Measurements from ENCODE around the gene VMAC.

Gene VMAC

DNA sequence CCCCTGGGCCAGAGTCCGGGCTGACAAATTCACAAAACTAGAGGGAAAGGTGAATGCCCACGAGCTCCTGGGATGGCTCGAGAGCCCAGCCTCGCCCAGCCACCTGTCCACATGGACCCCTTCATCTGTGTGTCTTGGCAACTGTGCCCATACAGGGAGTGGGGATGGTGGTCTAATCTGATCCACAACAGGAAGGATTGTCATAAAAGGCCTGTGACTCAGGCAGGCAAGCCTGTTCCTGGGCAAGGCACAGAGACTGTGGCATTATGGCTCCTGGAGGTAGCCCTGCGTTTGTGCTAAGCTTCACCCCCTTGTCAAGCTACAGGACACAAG, 29.4 kb downstream of the VMAC start:
- Histone ChIP-seq H3K4me3 (ENCODE audit: low read depth, low read length) (no peak overlapping the region), H3K9me3 (ENCODE audit: control insufficient read depth, insufficient read depth, low read length) (no peaks in the 10 kb centered on the region), H3K27ac (ENCODE audit: low read depth, low read length) (no peak overlapping the region), H3K4me1 (ENCODE audit: control insufficient read depth, insufficient read depth, low read length) (no peaks in the 10 kb centered on the region), H3K27me3 (ENCODE audit: control insufficient read depth, insufficient read depth, low read length) (no peaks in the 10 kb centered on the region), H3K9ac (ENCODE audit: low read depth, low read length) (no peak overlapping the region), H3K36me3 (ENCODE audit: control insufficient read depth, insufficient read depth, low read length) (peaks cover 67% of the 10 kb centered on the region)

- Histone ChIP-seq H3K9ac (ENCODE audit: low read depth, low read length) (no peak overlapping the region), H3K36me3 (ENCODE audit: control insufficient read depth, insufficient read depth, low read length) (peaks cover 63% of the 10 kb centered on the region)
Measured at GRCh38 chr19:5934774-5935472, 30.3 kb downstream of the VMAC start.

GRCh38 chr19:5935473-5936291, 31.0 kb downstream of the VMAC start:
- H3K4me3 ChIP-seq (ENCODE audit: low read depth, low read length), result no peak overlapping the region
- H3K9ac ChIP-seq (ENCODE audit: low read depth, low read length), result no peak overlapping the region
- no peak overlapping the region for H3K27ac ChIP-seq (ENCODE audit: low read depth, low read length)
- H3K9me3 ChIP-seq (ENCODE audit: control insufficient read depth, insufficient read depth, low read length), result no peaks in the 10 kb centered on the region
- peaks cover 62% of the 10 kb centered on the region for H3K36me3 ChIP-seq (ENCODE audit: control insufficient read depth, insufficient read depth, low read length)
- H3K4me1 ChIP-seq (ENCODE audit: control insufficient read depth, insufficient read depth, low read length), result no peaks in the 10 kb centered on the region
- no peaks in the 10 kb centered on the region for H3K27me3 ChIP-seq (ENCODE audit: control insufficient read depth, insufficient read depth, low read length)

More at GRCh38 chr19:5934774-5935472, 30.3 kb downstream of the VMAC start:
- no peaks in the 10 kb centered on the region for H3K9me3 ChIP-seq (ENCODE audit: control insufficient read depth, insufficient read depth, low read length)
- H3K4me1 ChIP-seq (ENCODE audit: control insufficient read depth, insufficient read depth, low read length), result no peaks in the 10 kb centered on the region
- no peaks in the 10 kb centered on the region for H3K27me3 ChIP-seq (ENCODE audit: control insufficient read depth, insufficient read depth, low read length)
- H3K27ac ChIP-seq (ENCODE audit: low read depth, low read length), result no peak overlapping the region
- H3K4me3 ChIP-seq (ENCODE audit: low read depth, low read length), result no peak overlapping the region

DNA sequence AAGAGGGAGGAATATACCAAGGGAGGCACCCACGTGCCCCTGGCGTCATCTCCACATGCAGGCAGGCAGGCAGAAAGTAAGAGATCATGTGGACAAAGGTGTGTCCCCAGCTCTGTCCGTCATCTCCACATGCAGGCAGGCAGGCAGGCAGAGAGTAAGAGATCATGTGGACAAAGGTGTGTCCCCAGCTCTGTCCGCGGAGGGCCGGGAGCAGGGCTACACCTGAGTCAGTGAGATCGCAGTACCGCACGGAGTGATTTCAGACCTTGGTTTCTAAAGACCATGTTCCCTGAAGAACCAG, 31.6 kb downstream of the VMAC start:
- H3K9me3 ChIP-seq (ENCODE audit: control insufficient read depth, insufficient read depth, low read length), result no peaks in the 10 kb centered on the region
- no peaks in the 10 kb centered on the region for H3K4me1 ChIP-seq (ENCODE audit: control insufficient read depth, insufficient read depth, low read length)
- H3K27ac ChIP-seq (ENCODE audit: low read depth, low read length), result no peak overlapping the region
- H3K4me3 ChIP-seq (ENCODE audit: low read depth, low read length), result no peak overlapping the region
- H3K27me3 ChIP-seq (ENCODE audit: control insufficient read depth, insufficient read depth, low read length), result no peaks in the 10 kb centered on the region
- peaks cover 62% of the 10 kb centered on the region for H3K36me3 ChIP-seq (ENCODE audit: control insufficient read depth, insufficient read depth, low read length)
- no peak overlapping the region for H3K9ac ChIP-seq (ENCODE audit: low read depth, low read length)

DNA sequence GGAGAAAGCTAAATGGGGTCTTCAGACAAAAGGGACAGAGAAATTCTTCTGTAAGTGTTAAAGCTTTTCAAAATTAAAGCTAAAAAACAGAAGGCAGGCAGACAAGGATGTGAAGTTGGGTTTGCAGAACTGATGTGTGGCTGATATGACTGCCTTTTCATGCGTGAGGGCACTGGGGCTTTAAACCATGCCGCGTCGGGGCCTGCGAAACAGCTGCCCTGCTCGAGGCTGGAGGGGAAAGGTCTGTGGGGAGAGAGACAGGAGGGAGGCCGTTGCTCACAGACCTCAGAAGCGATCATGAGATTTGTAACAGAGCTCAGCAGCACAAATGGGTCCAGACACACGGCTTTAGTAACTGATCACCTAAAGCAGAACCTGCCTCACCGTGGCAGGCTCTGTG, 32.9 kb downstream of the VMAC start:
- Histone ChIP-seq H3K27ac (ENCODE audit: low read depth, low read length) (no peak overlapping the region), H3K9me3 (ENCODE audit: control insufficient read depth, insufficient read depth, low read length) (no peaks in the 10 kb centered on the region), H3K36me3 (ENCODE audit: control insufficient read depth, insufficient read depth, low read length) (peaks cover 56% of the 10 kb centered on the region), H3K27me3 (ENCODE audit: control insufficient read depth, insufficient read depth, low read length) (no peaks in the 10 kb centered on the region), H3K4me1 (ENCODE audit: control insufficient read depth, insufficient read depth, low read length) (no peaks in the 10 kb centered on the region), H3K9ac (ENCODE audit: low read depth, low read length) (no peak overlapping the region), H3K4me3 (ENCODE audit: low read depth, low read length) (no peak overlapping the region)

- Histone ChIP-seq H3K36me3 (ENCODE audit: control insufficient read depth, insufficient read depth, low read length) (peaks cover 41% of the 10 kb centered on the region), H3K9ac (ENCODE audit: low read depth, low read length) (no peak overlapping the region), H3K27me3 (ENCODE audit: control insufficient read depth, insufficient read depth, low read length) (no peaks in the 10 kb centered on the region), H3K9me3 (ENCODE audit: control insufficient read depth, insufficient read depth, low read length) (no peaks in the 10 kb centered on the region), H3K27ac (ENCODE audit: low read depth, low read length) (no peak overlapping the region), H3K4me1 (ENCODE audit: control insufficient read depth, insufficient read depth, low read length) (no peaks in the 10 kb centered on the region), H3K4me3 (ENCODE audit: low read depth, low read length) (no peak overlapping the region)
Measured at GRCh38 chr19:5940260-5941208, 35.9 kb downstream of the VMAC start.

DNA sequence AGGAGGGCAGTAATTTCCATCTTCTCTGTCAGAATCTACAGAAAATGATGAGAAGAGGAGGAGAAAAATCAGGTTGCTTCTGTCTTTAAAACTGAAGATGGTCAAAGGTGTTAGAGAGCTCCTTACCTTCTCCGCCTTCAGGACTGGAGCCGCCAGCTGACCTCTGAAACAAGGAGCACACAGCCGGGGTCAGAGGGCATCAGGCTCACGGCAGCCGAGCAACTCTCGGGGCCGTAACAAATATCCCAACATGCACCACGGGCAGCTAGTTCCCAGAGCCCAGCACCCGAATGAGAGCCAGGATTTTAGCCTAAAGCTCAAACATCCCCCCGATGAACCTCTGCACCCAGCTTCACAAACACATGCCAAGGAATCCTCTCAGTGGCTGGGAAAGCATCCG, 37.0 kb downstream of the VMAC start:
- Histone ChIP-seq H3K4me1 (ENCODE audit: control insufficient read depth, insufficient read depth, low read length) (no peaks in the 10 kb centered on the region), H3K9ac (ENCODE audit: low read depth, low read length) (no peak overlapping the region), H3K9me3 (ENCODE audit: control insufficient read depth, insufficient read depth, low read length) (no peaks in the 10 kb centered on the region), H3K27ac (ENCODE audit: low read depth, low read length) (no peak overlapping the region), H3K36me3 (ENCODE audit: control insufficient read depth, insufficient read depth, low read length) (peaks cover 37% of the 10 kb centered on the region), H3K27me3 (ENCODE audit: control insufficient read depth, insufficient read depth, low read length) (no peaks in the 10 kb centered on the region), H3K4me3 (ENCODE audit: low read depth, low read length) (no peak overlapping the region)

GRCh38 chr19:5943045-5943444, 38.4 kb downstream of the VMAC start:
- Histone ChIP-seq H3K9me3 (ENCODE audit: control insufficient read depth, insufficient read depth, low read length) (no peaks in the 10 kb centered on the region), H3K27ac (ENCODE audit: low read depth, low read length) (no peak overlapping the region), H3K27me3 (ENCODE audit: control insufficient read depth, insufficient read depth, low read length) (no peaks in the 10 kb centered on the region), H3K4me1 (ENCODE audit: control insufficient read depth, insufficient read depth, low read length) (peaks cover 8% of the 10 kb centered on the region), H3K36me3 (ENCODE audit: control insufficient read depth, insufficient read depth, low read length) (peaks cover 25% of the 10 kb centered on the region), H3K9ac (ENCODE audit: low read depth, low read length) (no peak overlapping the region), H3K4me3 (ENCODE audit: low read depth, low read length) (no peak overlapping the region)

DNA sequence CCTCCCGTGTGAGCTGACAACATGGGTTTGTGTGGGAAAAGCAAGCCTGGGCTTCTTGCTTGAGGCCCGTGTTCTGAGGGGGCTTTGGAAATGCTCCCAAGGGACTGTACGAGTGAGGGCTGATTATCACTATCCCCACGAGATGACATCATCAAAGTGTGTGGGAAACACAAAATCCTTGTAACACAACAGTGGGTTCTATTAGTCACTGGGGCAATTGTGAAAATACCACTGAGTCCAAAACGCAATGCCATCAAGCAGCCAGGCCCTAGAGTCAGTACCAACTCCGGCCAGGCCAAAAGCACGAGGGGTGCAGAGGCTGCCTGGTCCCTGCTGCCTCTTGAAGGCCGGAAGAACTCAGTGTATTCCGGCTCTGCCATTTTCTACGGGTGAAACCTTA, 39.0 kb downstream of the VMAC start:
- no peak overlapping the region for H3K4me3 ChIP-seq (ENCODE audit: low read depth, low read length)
- H3K4me1 ChIP-seq (ENCODE audit: control insufficient read depth, insufficient read depth, low read length), result peaks cover 11% of the 10 kb centered on the region
- H3K27ac ChIP-seq (ENCODE audit: low read depth, low read length), result no peak overlapping the region
- no peaks in the 10 kb centered on the region for H3K9me3 ChIP-seq (ENCODE audit: control insufficient read depth, insufficient read depth, low read length)
- H3K9ac ChIP-seq (ENCODE audit: low read depth, low read length), result no peak overlapping the region
- H3K27me3 ChIP-seq (ENCODE audit: control insufficient read depth, insufficient read depth, low read length), result no peaks in the 10 kb centered on the region
- H3K36me3 ChIP-seq (ENCODE audit: control insufficient read depth, insufficient read depth, low read length), result peaks cover 24% of the 10 kb centered on the region

GRCh38 chr19:5947435-5947834, 42.8 kb downstream of the VMAC start:
- H3K27me3 ChIP-seq (ENCODE audit: control insufficient read depth, insufficient read depth, low read length), result no peaks in the 10 kb centered on the region
- no peak overlapping the region for H3K4me3 ChIP-seq (ENCODE audit: low read depth, low read length)
- peaks cover 49% of the 10 kb centered on the region for H3K4me1 ChIP-seq (ENCODE audit: control insufficient read depth, insufficient read depth, low read length)
- no peak overlapping the region for H3K27ac ChIP-seq (ENCODE audit: low read depth, low read length)
- H3K9ac ChIP-seq (ENCODE audit: low read depth, low read length), result no peak overlapping the region
- peaks cover 9% of the 10 kb centered on the region; the same call in 1 of the 2 replicates for H3K36me3 ChIP-seq (ENCODE audit: control insufficient read depth, insufficient read depth, low read length)
- H3K9me3 ChIP-seq (ENCODE audit: control insufficient read depth, insufficient read depth, low read length), result no peaks in the 10 kb centered on the region

All from HUES48 (cell line).